ENCODE data around the gene MRPL40. TPM values are rescaled to one million over a fixed set of nuclear protein-coding genes. Genes with fewer than 3 reads are reported as not detected.

The MRPL40 gene
- polyA plus RNA-seq, 4 donors = 25.2 to 33.5 (median 28.9) TPM

DNA sequence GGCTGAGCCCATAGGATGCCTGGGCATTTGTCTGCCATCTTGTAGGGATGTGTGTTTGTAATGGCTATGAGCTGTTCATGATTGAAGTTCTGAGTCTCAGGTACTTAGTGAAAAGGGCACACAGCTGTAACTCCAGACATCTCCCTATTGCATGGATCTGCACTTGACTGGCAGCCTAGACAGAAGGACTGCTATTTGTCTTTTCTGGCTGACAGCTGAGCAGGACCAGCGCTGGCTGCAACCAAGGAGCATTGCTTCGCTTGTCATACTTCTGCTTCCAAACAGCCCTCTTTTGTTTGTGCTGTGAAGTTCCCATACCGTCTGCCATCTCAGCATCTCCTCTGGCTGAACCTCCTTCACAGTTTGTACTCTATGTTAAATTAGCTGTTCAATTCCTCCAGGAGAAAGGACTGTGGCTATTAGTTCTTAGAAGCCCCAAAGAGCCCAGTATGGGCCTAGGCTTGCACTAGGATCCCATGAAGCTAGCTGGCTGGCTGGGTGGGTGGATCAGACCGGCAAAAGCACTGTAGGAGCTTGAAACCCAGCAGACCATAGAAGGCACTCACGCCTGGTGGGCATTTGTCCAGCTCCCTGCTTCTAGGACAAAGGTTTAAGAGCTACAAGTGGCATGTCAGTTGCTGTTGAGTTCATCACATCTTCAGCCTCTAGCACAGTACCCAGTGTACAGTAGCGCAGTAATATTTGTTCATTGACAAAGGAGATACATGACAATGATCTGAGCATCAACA lies 21.2 kb upstream of the MRPL40 start:
- FAIRE-seq = no peak
- Histone ChIP-seq H3K27me3 (ENCODE audit: control insufficient read depth in 3 of 3, insufficient read depth in 3 of 3, low read length in 3 of 3) (no peaks in the 10 kb centered on the region), H3K4me3 (ENCODE audit: low read depth in 1 of 3, low read length in 3 of 3) (no peak overlapping the region), H3K36me3 (ENCODE audit: control insufficient read depth in 3 of 3, insufficient read depth in 2 of 3, low read depth in 1 of 3, low read length in 3 of 3) (peaks cover 4 to 42% (median 10%) of the 10 kb centered on the region in 3 donors), H3K4me1 (ENCODE audit: control insufficient read depth in 3 of 3, insufficient read depth in 2 of 3, low read depth in 1 of 3, low read length in 2 of 3) (no peaks in the 10 kb centered on the region), H3K27ac (ENCODE audit: low read depth in 1 of 3, low read length in 2 of 3) (no peak overlapping the region), H3K9me3 (ENCODE audit: control insufficient read depth in 2 of 2, insufficient read depth in 1 of 2, low read depth in 1 of 2, low read length in 1 of 2) (no peaks in the 10 kb centered on the region)
- DNase-seq = no peak
- WGBS, 3 donors = 92 to 96% (median 92%) methylated on average over 6 of the region's 6 CpGs

DNA sequence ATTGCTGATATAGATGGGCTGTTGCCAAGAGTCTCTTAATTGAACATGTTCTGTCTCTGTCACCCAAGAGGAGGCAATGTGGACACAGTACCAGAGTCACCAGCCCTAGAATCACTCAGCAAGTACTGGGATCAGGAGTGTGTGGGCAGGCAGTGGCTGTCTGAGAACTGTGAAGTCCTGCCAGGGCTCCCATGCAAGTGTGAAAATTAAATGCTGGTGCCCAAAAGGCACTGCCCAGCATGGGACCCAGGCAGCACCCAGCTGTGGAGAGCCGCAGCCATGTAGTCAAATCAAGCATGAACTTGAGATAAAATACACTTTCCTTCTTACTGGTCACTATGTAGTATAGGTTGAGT lies 20.7 kb upstream of the MRPL40 start:
- Histone ChIP-seq H3K27me3 (ENCODE audit: control insufficient read depth in 3 of 3, insufficient read depth in 3 of 3, low read length in 3 of 3) (no peaks in the 10 kb centered on the region), H3K4me1 (ENCODE audit: control insufficient read depth in 3 of 3, insufficient read depth in 2 of 3, low read depth in 1 of 3, low read length in 2 of 3) (no peaks in the 10 kb centered on the region), H3K4me3 (ENCODE audit: low read depth in 1 of 3, low read length in 3 of 3) (no peak overlapping the region), H3K27ac (ENCODE audit: low read depth in 1 of 3, low read length in 2 of 3) (no peak overlapping the region), H3K9me3 (ENCODE audit: control insufficient read depth in 2 of 2, insufficient read depth in 1 of 2, low read depth in 1 of 2, low read length in 1 of 2) (no peaks in the 10 kb centered on the region), H3K36me3 (ENCODE audit: control insufficient read depth in 3 of 3, insufficient read depth in 2 of 3, low read depth in 1 of 3, low read length in 3 of 3) (peaks cover 4 to 37% (median 8%) of the 10 kb centered on the region in 3 donors)
- DNase-seq (no peak), FAIRE-seq (no peak)
- WGBS, 3 donors = 93 to 100% (median 95%) methylated on average over 1 of the region's 1 CpG

DNA sequence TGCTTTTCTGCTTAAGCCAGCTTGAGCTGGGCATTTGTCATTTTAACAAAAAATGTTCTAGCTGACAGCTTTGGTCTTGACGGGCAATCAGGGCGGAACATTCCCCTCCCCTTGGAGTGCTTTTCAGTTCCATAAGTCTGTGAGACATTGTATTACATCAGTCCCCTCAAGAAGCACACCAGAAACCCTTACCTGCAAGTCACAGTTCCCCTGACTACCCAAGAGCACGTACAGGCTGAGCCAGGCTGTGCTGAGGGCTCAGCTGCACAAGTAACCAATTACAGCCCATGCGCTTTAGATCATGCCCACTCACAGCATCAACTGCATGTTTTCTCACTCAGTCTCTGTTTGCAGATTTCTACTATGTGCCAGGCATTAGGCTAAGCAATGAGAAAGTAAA lies 19.9 kb upstream of the MRPL40 start:
- WGBS, 3 donors = 82 to 94% (median 90%) methylated on average over 4 of the region's 4 CpGs
- FAIRE-seq = no peak

DNA sequence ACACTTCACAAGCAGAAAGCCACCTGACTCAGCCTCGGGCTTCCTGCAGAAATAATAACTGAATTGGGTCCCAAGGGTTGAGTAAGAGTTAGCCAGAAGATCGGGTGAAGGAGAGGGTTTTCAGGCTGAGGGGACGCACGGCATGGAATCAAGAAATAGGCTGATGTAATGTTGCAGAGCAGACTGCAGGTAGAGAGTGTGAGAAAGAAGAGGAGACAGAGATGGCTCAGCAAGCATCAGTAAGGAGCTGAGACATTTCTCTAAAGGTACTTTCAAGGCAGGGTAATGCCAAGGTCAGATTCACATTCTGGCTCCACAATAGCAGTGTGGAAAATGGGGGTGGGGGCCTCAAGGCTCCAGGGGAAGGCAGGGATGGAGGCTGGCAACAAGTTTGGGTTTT lies 19.4 kb upstream of the MRPL40 start:
- peaks cover 1 to 35% (median 4%) of the 10 kb centered on the region in 3 donors for H3K36me3 ChIP-seq (ENCODE audit: control insufficient read depth in 3 of 3, insufficient read depth in 2 of 3, low read depth in 1 of 3, low read length in 3 of 3)
- no peak overlapping the region for H3K27ac ChIP-seq (ENCODE audit: low read depth in 1 of 3, low read length in 2 of 3)
- DNase-seq (no peak), FAIRE-seq (no peak)
- H3K4me3 ChIP-seq (ENCODE audit: low read depth in 1 of 3, low read length in 3 of 3) = no peak overlapping the region
- WGBS, 3 donors = 86 to 89% (median 88%) methylated on average over 4 of the region's 4 CpGs
- no peaks in the 10 kb centered on the region for H3K4me1 ChIP-seq (ENCODE audit: control insufficient read depth in 3 of 3, insufficient read depth in 2 of 3, low read depth in 1 of 3, low read length in 2 of 3)
- H3K9me3 ChIP-seq (ENCODE audit: control insufficient read depth in 2 of 2, insufficient read depth in 1 of 2, low read depth in 1 of 2, low read length in 1 of 2) = no peaks in the 10 kb centered on the region
- H3K27me3 ChIP-seq (ENCODE audit: control insufficient read depth in 3 of 3, insufficient read depth in 3 of 3, low read length in 3 of 3) = no peaks in the 10 kb centered on the region

More for the DNA sequence above, 19.9 kb upstream of the MRPL40 start:
- H3K4me1 ChIP-seq (ENCODE audit: control insufficient read depth in 3 of 3, insufficient read depth in 2 of 3, low read depth in 1 of 3, low read length in 2 of 3) = no peaks in the 10 kb centered on the region
- peaks cover 4 to 39% (median 4%) of the 10 kb centered on the region in 3 donors for H3K36me3 ChIP-seq (ENCODE audit: control insufficient read depth in 3 of 3, insufficient read depth in 2 of 3, low read depth in 1 of 3, low read length in 3 of 3)
- H3K9me3 ChIP-seq (ENCODE audit: control insufficient read depth in 2 of 2, insufficient read depth in 1 of 2, low read depth in 1 of 2, low read length in 1 of 2) = no peaks in the 10 kb centered on the region
- H3K4me3 ChIP-seq (ENCODE audit: low read depth in 1 of 3, low read length in 3 of 3) = no peak overlapping the region
- H3K27me3 ChIP-seq (ENCODE audit: control insufficient read depth in 3 of 3, insufficient read depth in 3 of 3, low read length in 3 of 3) = no peaks in the 10 kb centered on the region
- DNase-seq = no peak
- H3K27ac ChIP-seq (ENCODE audit: low read depth in 1 of 3, low read length in 2 of 3) = no peak overlapping the region

DNA sequence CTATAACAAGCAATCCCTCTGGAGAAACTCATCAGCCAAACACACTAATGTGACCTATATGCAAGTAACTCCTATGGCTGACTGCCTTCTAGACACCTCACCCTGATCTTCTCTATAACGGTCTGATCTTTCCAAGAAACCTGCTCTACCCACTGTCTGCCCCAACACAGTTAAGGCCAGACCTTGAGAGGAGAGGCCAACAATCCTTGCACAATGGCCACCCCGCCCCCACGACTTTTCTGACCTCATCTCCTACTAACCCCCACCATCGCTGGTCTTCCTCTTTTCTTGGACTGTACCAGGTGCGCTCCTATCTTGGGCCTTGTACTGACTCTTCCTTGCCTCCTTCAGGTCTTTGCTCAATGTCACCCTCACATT lies 13.3 kb upstream of the MRPL40 start:
- Histone ChIP-seq H3K27me3 (ENCODE audit: control insufficient read depth in 3 of 3, insufficient read depth in 3 of 3, low read length in 3 of 3) (no peaks in the 10 kb centered on the region), H3K4me1 (ENCODE audit: control insufficient read depth in 3 of 3, insufficient read depth in 2 of 3, low read depth in 1 of 3, low read length in 2 of 3) (no peaks in the 10 kb centered on the region), H3K4me3 (ENCODE audit: low read depth in 1 of 3, low read length in 3 of 3) (no peak overlapping the region), H3K36me3 (ENCODE audit: control insufficient read depth in 3 of 3, insufficient read depth in 2 of 3, low read depth in 1 of 3, low read length in 3 of 3) (peaks cover 0 to 6% (median 0%) of the 10 kb centered on the region in 3 donors), H3K27ac (ENCODE audit: low read depth in 1 of 3, low read length in 2 of 3) (peak overlapping the region in 1 of 3 donors; percentile 22), H3K9me3 (ENCODE audit: control insufficient read depth in 2 of 2, insufficient read depth in 1 of 2, low read depth in 1 of 2, low read length in 1 of 2) (no peaks in the 10 kb centered on the region)
- FAIRE-seq = no peak
- 73 to 76% (median 75%) methylated on average over 5 of the region's 5 CpGs for WGBS, 3 donors
- no peak for DNase-seq

DNA sequence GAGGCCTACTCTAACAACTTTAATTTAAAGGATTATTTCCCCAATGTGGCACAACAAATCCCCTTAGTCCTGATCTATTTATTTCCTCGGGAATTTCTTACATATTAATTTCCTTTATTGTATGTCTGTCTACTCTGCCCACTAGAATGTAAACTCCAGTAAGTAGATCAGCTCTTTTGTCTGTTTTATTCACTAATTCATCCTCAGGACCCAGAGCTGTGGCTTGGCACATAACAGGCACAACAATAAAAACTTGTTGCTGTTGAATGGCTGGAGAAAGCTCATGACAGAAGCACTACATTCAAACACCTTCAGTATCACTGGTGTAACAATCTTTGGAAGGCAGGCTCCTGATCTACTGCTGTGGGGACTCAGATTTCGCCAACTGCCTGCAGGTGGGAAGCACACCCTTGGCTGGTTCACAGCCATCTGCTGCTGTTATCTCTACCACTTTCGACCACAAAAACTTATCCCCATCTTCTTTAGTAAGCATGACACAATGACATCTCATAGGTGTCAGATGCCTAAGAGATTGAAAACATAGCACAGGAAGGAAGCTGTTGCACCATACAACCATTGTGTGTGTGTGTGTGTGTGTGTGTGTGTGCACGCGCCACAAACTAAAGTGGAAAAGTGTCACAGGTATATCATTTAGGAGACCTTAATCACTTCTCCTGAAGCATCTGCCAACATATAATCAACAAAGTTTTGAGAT lies 12.7 kb upstream of the MRPL40 start:
- Histone ChIP-seq H3K4me1 (ENCODE audit: control insufficient read depth in 3 of 3, insufficient read depth in 2 of 3, low read depth in 1 of 3, low read length in 2 of 3) (no peaks in the 10 kb centered on the region), H3K27ac (ENCODE audit: low read depth in 1 of 3, low read length in 2 of 3) (peak overlapping the region in 1 of 3 donors; percentile 67), H3K4me3 (ENCODE audit: low read depth in 1 of 3, low read length in 3 of 3) (no peak overlapping the region), H3K9me3 (ENCODE audit: control insufficient read depth in 2 of 2, insufficient read depth in 1 of 2, low read depth in 1 of 2, low read length in 1 of 2) (no peaks in the 10 kb centered on the region), H3K27me3 (ENCODE audit: control insufficient read depth in 3 of 3, insufficient read depth in 3 of 3, low read length in 3 of 3) (no peaks in the 10 kb centered on the region), H3K36me3 (ENCODE audit: control insufficient read depth in 3 of 3, insufficient read depth in 2 of 3, low read depth in 1 of 3, low read length in 3 of 3) (peaks cover 0 to 9% (median 0%) of the 10 kb centered on the region in 3 donors)
- 62 to 69% (median 68%) methylated on average over 5 of the region's 5 CpGs for WGBS, 3 donors
- FAIRE-seq = no peak
- DNase-seq = no peak

DNA sequence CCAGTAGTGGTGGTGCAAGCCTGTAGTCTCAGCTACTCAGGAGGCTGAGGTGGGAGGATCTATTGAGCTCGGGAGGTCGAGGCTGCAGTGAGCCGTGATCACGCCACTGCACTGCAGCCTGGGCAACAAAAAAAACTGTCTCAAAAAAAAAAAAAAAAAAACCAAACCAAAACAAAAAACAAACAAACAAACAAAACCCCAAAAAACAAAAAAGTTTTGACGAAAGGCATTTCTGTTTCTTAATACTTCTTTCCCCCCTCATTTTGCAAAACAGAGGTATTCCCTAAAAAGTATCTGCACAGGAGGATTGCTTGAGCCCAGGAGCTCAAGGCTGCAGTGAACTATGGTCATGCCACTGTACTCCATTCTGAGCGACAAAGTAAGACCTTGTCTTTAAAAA lies 12.0 kb upstream of the MRPL40 start:
- Histone ChIP-seq H3K9me3 (ENCODE audit: control insufficient read depth in 2 of 2, insufficient read depth in 1 of 2, low read depth in 1 of 2, low read length in 1 of 2) (no peaks in the 10 kb centered on the region), H3K4me1 (ENCODE audit: control insufficient read depth in 3 of 3, insufficient read depth in 2 of 3, low read depth in 1 of 3, low read length in 2 of 3) (no peaks in the 10 kb centered on the region), H3K36me3 (ENCODE audit: control insufficient read depth in 3 of 3, insufficient read depth in 2 of 3, low read depth in 1 of 3, low read length in 3 of 3) (peaks cover 0 to 9% (median 0%) of the 10 kb centered on the region in 3 donors), H3K4me3 (ENCODE audit: low read depth in 1 of 3, low read length in 3 of 3) (no peak overlapping the region), H3K27me3 (ENCODE audit: control insufficient read depth in 3 of 3, insufficient read depth in 3 of 3, low read length in 3 of 3) (no peaks in the 10 kb centered on the region), H3K27ac (ENCODE audit: low read depth in 1 of 3, low read length in 2 of 3) (peak overlapping the region in 1 of 3 donors; percentile 53)
- no peak for FAIRE-seq
- WGBS, 3 donors = 86 to 92% (median 91%) methylated on average over 6 of the region's 6 CpGs
- DNase-seq = no peak

DNA sequence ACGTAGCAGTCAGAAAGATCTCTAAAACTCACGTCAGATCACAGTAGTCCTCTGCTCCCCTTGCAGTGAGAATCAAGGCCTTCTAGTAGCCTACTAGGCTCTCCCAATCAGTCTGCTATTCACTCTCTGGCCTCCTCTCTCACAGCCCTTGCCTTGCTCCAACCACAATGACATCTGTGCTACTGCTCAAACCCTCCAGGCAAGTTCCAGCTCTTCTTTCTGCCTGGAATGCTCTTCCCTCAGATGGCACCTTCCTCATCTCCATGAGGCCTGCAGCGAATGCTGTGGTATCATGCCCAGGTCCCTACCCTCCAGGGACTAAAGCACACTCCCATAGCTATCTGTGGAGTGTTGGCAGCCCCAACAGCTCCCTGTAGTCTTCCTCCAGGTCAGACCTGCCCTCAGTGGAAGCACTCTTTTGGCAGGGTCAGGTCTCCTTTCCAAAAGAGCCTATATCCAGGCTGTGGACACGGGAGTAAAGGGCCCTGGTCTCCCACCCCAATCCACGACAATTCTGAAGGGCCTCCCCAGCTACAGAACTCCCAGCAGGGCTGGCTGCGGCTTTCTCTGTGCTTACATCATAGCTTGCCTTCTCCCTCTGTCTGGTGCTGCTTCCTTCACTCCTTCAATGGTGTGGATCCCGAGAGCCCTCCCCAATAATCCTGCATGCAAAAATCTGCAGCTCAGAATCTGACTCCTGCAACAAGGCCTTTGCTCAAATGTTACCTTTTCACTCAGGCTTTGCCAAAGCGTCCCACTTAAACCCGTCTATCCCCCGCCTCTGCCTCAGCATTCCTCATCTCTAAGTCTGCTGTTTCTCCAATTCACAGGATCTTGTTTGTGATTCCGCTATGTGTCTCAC lies 9.7 kb upstream of the MRPL40 start:
- Histone ChIP-seq H3K4me3 (ENCODE audit: low read depth in 1 of 3, low read length in 3 of 3) (no peak overlapping the region), H3K9me3 (ENCODE audit: control insufficient read depth in 2 of 2, insufficient read depth in 1 of 2, low read depth in 1 of 2, low read length in 1 of 2) (no peaks in the 10 kb centered on the region), H3K4me1 (ENCODE audit: control insufficient read depth in 3 of 3, insufficient read depth in 2 of 3, low read depth in 1 of 3, low read length in 2 of 3) (peaks cover 0 to 4% (median 2%) of the 10 kb centered on the region in 3 donors), H3K36me3 (ENCODE audit: control insufficient read depth in 3 of 3, insufficient read depth in 2 of 3, low read depth in 1 of 3, low read length in 3 of 3) (peaks cover 0 to 6% (median 0%) of the 10 kb centered on the region in 3 donors), H3K27ac (ENCODE audit: low read depth in 1 of 3, low read length in 2 of 3) (no peak overlapping the region), H3K27me3 (ENCODE audit: control insufficient read depth in 3 of 3, insufficient read depth in 3 of 3, low read length in 3 of 3) (no peaks in the 10 kb centered on the region)
- DNase-seq (no peak), FAIRE-seq (no peak)
- WGBS, 3 donors = 79 to 91% (median 86%) methylated on average over 11 of the region's 11 CpGs

All from small intestine (tissue), 7 donors.